GM10248 (cell line): ENCODE results near the gene PCNX1.

Experiments used
- CTCF ChIA-PET: fragments of 300-600 bp; sonication (Branson Sonifier 250); formaldehyde crosslinking; extraction: SDS; loops from one replicate; lab custom pipeline; 2021; ENCODE audit warnings: antibody characterized with exemption; lab: Yijun Ruan, JAX
- POLR2A ChIA-PET: fragments of 350-650 bp; sonication (Branson Sonifier 250); formaldehyde crosslinking; extraction: SDS; loops from one replicate; lab custom pipeline; 2020; ENCODE audit warnings: antibody characterized with exemption; lab: Yijun Ruan, JAX
- DNase-seq: peaks from one replicate; pipeline ENCODE4 v3.0.0; 2012; ENCODE audit errors: extremely low spot score
- CTCF ChIP-seq: IDR thresholded peaks from 2 replicates; pipeline ENCODE4 v1.5.1; 2012; ENCODE audit warnings: mild to moderate bottlenecking, low read depth; ENCODE audit errors: extremely low read depth, missing control alignments, control extremely low read depth

PCNX1 gene

GRCh38 chr14:70920608-70921007, 13.3 kb downstream of the PCNX1 start:
- ChIA-PET CTCF (interaction anchor here (1.1 to 5.6 kb wide), 4 partner anchors 9 to 55 kb away, joined by 3 to 46 read pairs (median 5); partner anchors contain the start of gene PCNX1), POLR2A (no interaction called here)
- no peak for TF ChIP-seq CTCF
- DNase-seq, result no peak

- no peak for DNase-seq
- ChIA-PET POLR2A (no interaction called here), CTCF (interaction anchor here (5.6 kb wide), 1 partner anchor 15 kb away, joined by 46 read pairs; the partner anchor contains the start of gene PCNX1)
- no peak for TF ChIP-seq CTCF
Measured at GRCh38 chr14:70921669-70922068, 14.4 kb downstream of the PCNX1 start.

GRCh38 chr14:70924521-70924920, 17.3 kb downstream of the PCNX1 start:
- TF ChIP-seq CTCF, result no peak
- ChIA-PET CTCF (interaction anchor here (1.1 to 1.3 kb wide), 2 partner anchors 9 to 38 kb away, joined by 3 read pairs; no protein-coding TSS in a partner anchor), POLR2A (no interaction called here)
- no peak for DNase-seq

- POLR2A ChIA-PET, result no interaction called here
- CTCF ChIA-PET, result interaction anchor here (0.9 to 1.2 kb wide), 2 partner anchors 8 to 19 kb away, joined by 3 to 5 read pairs; partner anchors contain the start of gene PCNX1
- no peak for DNase-seq
- no peak for TF ChIP-seq CTCF
Measured at GRCh38 chr14:70926235-70926830, 19.1 kb downstream of the PCNX1 start.

- DNase-seq, result no peak
- ChIA-PET POLR2A (interaction anchor here (1.4 kb wide), 1 partner anchor 46 kb away, joined by 3 read pairs; no protein-coding TSS in a partner anchor), CTCF (interaction anchor here (0.9 to 4.9 kb wide), 7 partner anchors 8 to 48 kb away, joined by 3 to 30 read pairs (median 4); partner anchors contain the start of gene PCNX1)
- no peak for TF ChIP-seq CTCF
Measured at GRCh38 chr14:70931008-70931407, 23.7 kb downstream of the PCNX1 start.

- DNase-seq, result no peak
- CTCF ChIA-PET, result interaction anchor here (0.7 to 4.9 kb wide), 4 partner anchors 9 to 38 kb away, joined by 3 to 30 read pairs (median 8); partner anchors contain the start of gene PCNX1
- TF ChIP-seq CTCF, result no peak
- POLR2A ChIA-PET, result no interaction called here
Measured at GRCh38 chr14:70934084-70934483, 26.8 kb downstream of the PCNX1 start.
